GM12875 (cell line): ENCODE data around the gene MYO18B.

Experiments used
- H3K4me3 ChIP-seq: one replicate; pipeline ENCODE4 v1.5.1; 2011; ENCODE audit warnings: low read depth, low read length, control low read depth
- TF ChIP-seq, protein P1 (sequence below): IDR thresholded peaks from 2 replicates; pipeline ENCODE4 v1.5.1; 2011; ENCODE audit warnings: low read depth, mild to moderate bottlenecking, control low read depth, inconsistent platforms, low read length, moderate library complexity, borderline replicate concordance; ENCODE audit not compliant: insufficient read depth

MYO18B gene

GRCh38 chr22:25800766-25801165, 58.8 kb downstream of the MYO18B start:
- no peak overlapping the region for H3K4me3 ChIP-seq
- TF ChIP-seq, protein P1, sequence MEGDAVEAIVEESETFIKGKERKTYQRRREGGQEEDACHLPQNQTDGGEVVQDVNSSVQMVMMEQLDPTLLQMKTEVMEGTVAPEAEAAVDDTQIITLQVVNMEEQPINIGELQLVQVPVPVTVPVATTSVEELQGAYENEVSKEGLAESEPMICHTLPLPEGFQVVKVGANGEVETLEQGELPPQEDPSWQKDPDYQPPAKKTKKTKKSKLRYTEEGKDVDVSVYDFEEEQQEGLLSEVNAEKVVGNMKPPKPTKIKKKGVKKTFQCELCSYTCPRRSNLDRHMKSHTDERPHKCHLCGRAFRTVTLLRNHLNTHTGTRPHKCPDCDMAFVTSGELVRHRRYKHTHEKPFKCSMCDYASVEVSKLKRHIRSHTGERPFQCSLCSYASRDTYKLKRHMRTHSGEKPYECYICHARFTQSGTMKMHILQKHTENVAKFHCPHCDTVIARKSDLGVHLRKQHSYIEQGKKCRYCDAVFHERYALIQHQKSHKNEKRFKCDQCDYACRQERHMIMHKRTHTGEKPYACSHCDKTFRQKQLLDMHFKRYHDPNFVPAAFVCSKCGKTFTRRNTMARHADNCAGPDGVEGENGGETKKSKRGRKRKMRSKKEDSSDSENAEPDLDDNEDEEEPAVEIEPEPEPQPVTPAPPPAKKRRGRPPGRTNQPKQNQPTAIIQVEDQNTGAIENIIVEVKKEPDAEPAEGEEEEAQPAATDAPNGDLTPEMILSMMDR, result no peak

- H3K4me3 ChIP-seq, result no peak overlapping the region
- TF ChIP-seq, protein P1, result no peak
Measured at GRCh38 chr22:25802018-25802417, 60.0 kb downstream of the MYO18B start.

DNA sequence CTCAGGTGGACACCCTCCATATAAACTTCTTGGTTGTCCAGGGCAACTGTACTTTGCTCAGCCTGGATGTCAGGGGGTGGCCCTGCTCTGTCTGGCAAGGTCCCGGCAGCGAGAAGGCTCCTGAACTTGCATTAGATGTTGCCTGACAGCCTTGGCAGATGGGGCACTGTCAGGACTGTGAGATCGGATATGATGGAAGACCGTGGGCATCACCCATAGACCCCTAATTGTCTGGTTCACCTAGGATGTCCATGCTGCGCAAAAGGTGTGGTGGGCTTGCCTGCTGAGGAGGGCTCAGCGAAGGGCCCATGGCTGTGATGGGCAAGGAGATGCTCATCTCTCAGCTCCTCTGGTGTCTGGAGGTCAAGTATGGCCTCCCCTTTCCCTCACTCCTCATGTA, 62.7 kb downstream of the MYO18B start:
- TF ChIP-seq, protein P1, result no peak
- no peak overlapping the region for H3K4me3 ChIP-seq

DNA sequence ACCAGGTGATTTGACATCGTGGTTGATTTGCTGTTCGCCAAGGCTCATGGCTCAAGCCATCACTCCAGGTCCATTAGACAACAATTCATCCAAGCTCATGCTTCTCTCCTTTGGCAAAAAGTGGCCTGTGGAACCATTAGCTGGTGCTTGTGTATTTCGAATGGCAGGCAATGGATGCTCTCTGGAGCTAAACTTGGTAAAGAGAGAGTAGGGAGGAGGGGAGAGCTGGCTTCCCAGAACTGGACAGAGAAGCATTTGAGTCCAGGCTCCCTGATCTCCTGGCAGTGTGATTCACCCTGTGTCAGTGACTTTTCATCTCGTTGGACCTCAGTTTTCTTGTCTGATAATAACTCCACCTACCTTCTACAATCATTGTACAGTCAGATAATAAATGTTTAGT, 64.6 kb downstream of the MYO18B start:
- TF ChIP-seq, protein P1, result no peak
- no peak overlapping the region for H3K4me3 ChIP-seq

DNA sequence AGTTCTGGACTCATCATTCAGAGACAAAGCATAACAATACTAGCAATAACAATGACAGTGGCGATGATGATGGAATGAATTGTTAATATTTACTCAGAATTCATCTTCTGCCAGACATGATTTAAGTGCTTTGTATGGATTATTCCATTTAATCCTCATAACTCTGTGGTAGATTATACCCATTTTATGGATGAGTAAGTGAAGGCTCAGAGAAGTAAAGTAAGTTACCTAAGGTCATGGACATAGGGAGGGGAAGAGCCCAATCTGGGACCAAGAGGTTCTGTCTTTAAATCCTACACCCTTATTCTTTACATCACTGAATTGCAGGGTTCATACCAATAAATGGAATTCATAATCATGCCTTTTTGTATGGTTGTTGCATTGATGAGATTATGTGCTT, 72.7 kb downstream of the MYO18B start:
- no peak overlapping the region for H3K4me3 ChIP-seq
- TF ChIP-seq, protein P1, result no peak

DNA sequence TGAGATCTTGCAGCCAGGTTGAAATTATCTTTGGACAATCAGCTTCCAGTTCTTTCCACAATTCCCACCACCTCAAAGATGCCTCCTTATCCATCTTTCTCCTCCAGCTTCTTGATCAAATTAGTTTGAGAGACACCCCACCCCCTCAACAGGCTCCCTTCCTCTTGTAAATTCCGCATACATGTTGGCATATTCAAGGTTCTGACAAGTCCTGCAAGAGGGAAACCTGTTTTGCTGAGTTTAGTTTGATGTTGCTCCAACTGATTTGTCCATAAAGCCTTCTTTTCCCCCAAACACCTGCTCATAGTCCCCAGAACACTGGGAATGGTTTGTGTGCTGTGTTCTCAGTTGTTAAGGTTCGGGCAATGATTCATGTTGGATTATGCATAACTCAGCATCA, 73.6 kb downstream of the MYO18B start:
- TF ChIP-seq, protein P1, result no peak
- H3K4me3 ChIP-seq, result no peak overlapping the region

GRCh38 chr22:25816522-25817059, 74.6 kb downstream of the MYO18B start:
- H3K4me3 ChIP-seq, result no peak overlapping the region
- TF ChIP-seq, protein P1, result no peak
